HFFc6 (cell line): ENCODE results near the gene REPIN1. TPM values are rescaled to one million over a fixed set of nuclear protein-coding genes. Genes with fewer than 3 reads are reported as not detected.
A peak's percentile ranks its signal among the peaks of the same experiment; 100 is the strongest.

ENCODE experiments used
- DNase-seq: peaks from one replicate; pipeline ENCODE4 v3.0.0-alpha.2; 2018
- H3K27ac Mint-ChIP-seq: 2 replicates; pipeline ENCODE4 v1.8.0; 2020; ENCODE audit warnings: mild to moderate bottlenecking, mixed read lengths
- H3K27me3 Mint-ChIP-seq: 2 replicates; pipeline ENCODE4 v1.8.0; 2021; ENCODE audit warnings: mild to moderate bottlenecking, moderate library complexity, mixed read lengths; ENCODE audit not compliant: insufficient read depth
- H3K36me3 Mint-ChIP-seq: 2 replicates; pipeline ENCODE4 v1.8.0; 2021; ENCODE audit warnings: low read depth, mixed read lengths
- H3K4me1 Mint-ChIP-seq: 2 replicates; pipeline ENCODE4 v1.8.0; 2020; ENCODE audit warnings: low read depth, mixed read lengths
- H3K4me3 Mint-ChIP-seq: 2 replicates; pipeline ENCODE4 v1.8.0; 2020; ENCODE audit warnings: mild to moderate bottlenecking, moderate library complexity, mixed read lengths
- H3K9me3 Mint-ChIP-seq: 2 replicates; pipeline ENCODE4 v1.8.0; 2020; ENCODE audit warnings: mild to moderate bottlenecking, mixed read lengths
- CTCF ChIP-seq: fragments of 200-600 bp; sonication (generic); IDR thresholded peaks from 2 replicates; pipeline ENCODE4 v1.5.0; 2021; ENCODE audit warnings: antibody characterized with exemption, mild to moderate bottlenecking
- total RNA-seq, 6 experiments: library from RNA; stranded (reverse); fragmentation: NEBNext Ultra II Directional; extraction: Animal tissue kit (Norgen Biotek cat#: 25700); gene quantifications; 2 replicates in 1 of 6; 3 replicates in 5 of 6; pipeline ENCODE4 v1.2.3, GENCODE V29; 2021

The REPIN1 gene
- total RNA-seq, 6 experiments from 2014 or later, result 68.8 to 78.3 (median 75.5) TPM

- Mint-ChIP-seq H3K27ac (no peak overlapping the region), H3K9me3 (peaks cover 7% of the 10 kb centered on the region; the same call in 1 of the 2 replicates), H3K36me3 (no peaks in the 10 kb centered on the region), H3K4me1 (peaks cover 6% of the 10 kb centered on the region; the same call in 1 of the 2 replicates), H3K4me3 (no peak overlapping the region), H3K27me3 (peaks cover 8% of the 10 kb centered on the region)
- TF ChIP-seq CTCF, result no peak
- DNase-seq, result no peak
Measured at GRCh38 chr7:150334108-150334507, 34.5 kb upstream of the REPIN1 start.

GRCh38 chr7:150335108-150335773 is 33.4 kb upstream of the REPIN1 start:
- Mint-ChIP-seq H3K27ac (no peak overlapping the region), H3K4me3 (no peak overlapping the region), H3K27me3 (peaks cover 16% of the 10 kb centered on the region), H3K36me3 (no peaks in the 10 kb centered on the region), H3K9me3 (peaks cover 5% of the 10 kb centered on the region; the same call in 1 of the 2 replicates), H3K4me1 (peaks cover 12% of the 10 kb centered on the region; the same call in 1 of the 2 replicates)
- peak; percentile 21 for DNase-seq
- TF ChIP-seq CTCF, result no peak

GRCh38 chr7:150335774-150336112 is 32.9 kb upstream of the REPIN1 start:
- H3K4me1 Mint-ChIP-seq, result peaks cover 12% of the 10 kb centered on the region; the same call in 1 of the 2 replicates
- no peak overlapping the region for H3K4me3 Mint-ChIP-seq
- no peak for TF ChIP-seq CTCF
- H3K27me3 Mint-ChIP-seq, result peaks cover 16% of the 10 kb centered on the region
- peaks cover 5% of the 10 kb centered on the region; the same call in 1 of the 2 replicates for H3K9me3 Mint-ChIP-seq
- DNase-seq, result no peak
- no peak overlapping the region for H3K27ac Mint-ChIP-seq
- H3K36me3 Mint-ChIP-seq, result no peaks in the 10 kb centered on the region

GRCh38 chr7:150336746-150337145 is 31.9 kb upstream of the REPIN1 start:
- peaks cover 5% of the 10 kb centered on the region; the same call in 1 of the 2 replicates for H3K9me3 Mint-ChIP-seq
- DNase-seq, result no peak
- no peak for TF ChIP-seq CTCF
- H3K4me3 Mint-ChIP-seq, result no peak overlapping the region
- no peaks in the 10 kb centered on the region for H3K36me3 Mint-ChIP-seq
- H3K27me3 Mint-ChIP-seq, result peaks cover 19% of the 10 kb centered on the region
- H3K27ac Mint-ChIP-seq, result no peak overlapping the region
- H3K4me1 Mint-ChIP-seq, result peaks cover 12% of the 10 kb centered on the region; the same call in 1 of the 2 replicates

GRCh38 chr7:150337179-150337578 is 31.4 kb upstream of the REPIN1 start:
- Mint-ChIP-seq H3K4me3 (no peak overlapping the region), H3K27me3 (peaks cover 23% of the 10 kb centered on the region), H3K9me3 (peaks cover 5% of the 10 kb centered on the region; the same call in 1 of the 2 replicates), H3K36me3 (no peaks in the 10 kb centered on the region), H3K27ac (no peak overlapping the region), H3K4me1 (peaks cover 12% of the 10 kb centered on the region; the same call in 1 of the 2 replicates)
- no peak for DNase-seq
- no peak for TF ChIP-seq CTCF
